B cell (primary cell): Measurements from ENCODE around the gene COX18.

Experiments used
- EZH2 ChIP-seq: IDR thresholded peaks from 2 replicates; pipeline ENCODE4 v1.6.1; 2012; ENCODE audit warnings: borderline replicate concordance, low read depth, mild to moderate bottlenecking, moderate library complexity, low read length; ENCODE audit not compliant: insufficient read depth, poor library complexity, severe bottlenecking
- TF ChIP-seq, protein P1 (sequence below): fragments of 200-600 bp; IDR thresholded peaks from one replicate; pipeline ENCODE4 v1.8.0; 2022; ENCODE audit warnings: antibody characterized with exemption, mild to moderate bottlenecking

DNA sequence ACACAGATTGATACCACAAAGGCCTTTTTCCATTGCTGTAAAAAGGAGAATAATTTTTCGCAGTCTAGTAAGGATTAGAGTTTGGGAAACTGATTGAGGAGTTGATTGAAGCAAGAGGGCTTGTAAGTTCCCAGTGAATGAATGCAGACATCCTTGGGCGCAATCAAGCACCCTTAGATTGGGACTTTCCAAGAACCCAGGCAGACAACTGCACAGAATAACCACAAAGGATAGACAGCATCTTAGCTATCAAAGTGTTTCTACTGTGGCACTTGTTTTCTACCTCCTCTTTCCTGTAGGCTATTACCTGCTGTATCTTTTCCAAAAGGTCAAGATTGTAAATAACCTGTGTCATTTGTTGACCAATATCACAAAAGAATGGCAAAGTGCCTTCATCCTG lies 2.6 kb downstream of the COX18 start:
- TF ChIP-seq, protein P1, sequence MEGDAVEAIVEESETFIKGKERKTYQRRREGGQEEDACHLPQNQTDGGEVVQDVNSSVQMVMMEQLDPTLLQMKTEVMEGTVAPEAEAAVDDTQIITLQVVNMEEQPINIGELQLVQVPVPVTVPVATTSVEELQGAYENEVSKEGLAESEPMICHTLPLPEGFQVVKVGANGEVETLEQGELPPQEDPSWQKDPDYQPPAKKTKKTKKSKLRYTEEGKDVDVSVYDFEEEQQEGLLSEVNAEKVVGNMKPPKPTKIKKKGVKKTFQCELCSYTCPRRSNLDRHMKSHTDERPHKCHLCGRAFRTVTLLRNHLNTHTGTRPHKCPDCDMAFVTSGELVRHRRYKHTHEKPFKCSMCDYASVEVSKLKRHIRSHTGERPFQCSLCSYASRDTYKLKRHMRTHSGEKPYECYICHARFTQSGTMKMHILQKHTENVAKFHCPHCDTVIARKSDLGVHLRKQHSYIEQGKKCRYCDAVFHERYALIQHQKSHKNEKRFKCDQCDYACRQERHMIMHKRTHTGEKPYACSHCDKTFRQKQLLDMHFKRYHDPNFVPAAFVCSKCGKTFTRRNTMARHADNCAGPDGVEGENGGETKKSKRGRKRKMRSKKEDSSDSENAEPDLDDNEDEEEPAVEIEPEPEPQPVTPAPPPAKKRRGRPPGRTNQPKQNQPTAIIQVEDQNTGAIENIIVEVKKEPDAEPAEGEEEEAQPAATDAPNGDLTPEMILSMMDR: no peak
- TF ChIP-seq EZH2: no peak
